H1 (cell line): ENCODE measurements around the gene SPDYC. TPM values are rescaled to one million over a fixed set of nuclear protein-coding genes. Genes with fewer than 3 reads are reported as not detected.

Source experiments
- CTCF ChIA-PET: fragments of 300-600 bp; sonication (Branson Sonifier 250); formaldehyde crosslinking; loops from one replicate; lab custom pipeline; 2021; ENCODE audit not compliant: partially characterized antibody; lab: Charles Lee
- POLR2A ChIA-PET: fragments of 300-600 bp; sonication (Branson Sonifier 250); formaldehyde crosslinking; loops from one replicate; lab custom pipeline; 2021; ENCODE audit warnings: inconsistent platforms; ENCODE audit not compliant: partially characterized antibody; lab: Charles Lee
- DNase-seq, 2 experiments: peaks; one replicate each; pipeline versions ENCODE4 v3.0.0 to v3.0.0-alpha.2; 2010 to 2022; ENCODE audit warnings: low spot score in 2 of 2, low read depth in 1 of 2, mixed read lengths in 1 of 2
- FAIRE-seq: peaks from 2 replicates; lab custom pipeline; 2011; peaks lifted over from hg19 to GRCh38; lab: Jason Lieb, UNC
- H2AFZ ChIP-seq: 2 replicates; pipeline ENCODE4 v1.8.1; 2012; ENCODE audit warnings: low read length, inconsistent platforms
- H2AK5ac ChIP-seq: 2 replicates; pipeline ENCODE4 v1.6.1; 2013; ENCODE audit warnings: low read depth, low read length
- H2BK120ac ChIP-seq: replicated peaks from 2 replicates; pipeline ENCODE3; 2013; ENCODE audit warnings: low read depth, low read length, inconsistent platforms
- H2BK12ac ChIP-seq: 2 replicates; pipeline ENCODE4 v1.6.1; 2013; ENCODE audit warnings: low read depth, low read length
- H2BK15ac ChIP-seq: 2 replicates; pipeline ENCODE4 v1.6.1; 2013; ENCODE audit warnings: low read length
- H2BK20ac ChIP-seq: 2 replicates; pipeline ENCODE4 v1.6.1; 2013; ENCODE audit warnings: low read length
- H2BK5ac ChIP-seq: 2 replicates; pipeline ENCODE4 v1.6.1; 2013; ENCODE audit warnings: low read depth, low read length
- H3K14ac ChIP-seq: 2 replicates; pipeline ENCODE4 v1.6.1; 2013; ENCODE audit warnings: inconsistent platforms; ENCODE audit not compliant: insufficient read length
- H3K18ac ChIP-seq: 2 replicates; pipeline ENCODE4 v1.6.1; 2013; ENCODE audit warnings: low read length; ENCODE audit errors: extremely low read depth
- H3K23ac ChIP-seq: 2 replicates; pipeline ENCODE4 v1.6.1; 2013; ENCODE audit warnings: inconsistent platforms; ENCODE audit not compliant: insufficient read length
- H3K23me2 ChIP-seq: 2 replicates; pipeline ENCODE4 v1.6.1; 2013; ENCODE audit warnings: low read depth, low read length
- H3K27ac ChIP-seq: 2 replicates; pipeline ENCODE4 v1.6.1; 2011; ENCODE audit warnings: low read depth, low read length, inconsistent platforms
- H3K27me3 ChIP-seq, 4 experiments: replicated peaks in 1 of 4; 1 replicate in 1 of 4; 2 replicates in 3 of 4; pipeline versions ENCODE4 v1.6.1 to v1.8.1; 2011 to 2013; ENCODE audit warnings: low read length in 3 of 4, mild to moderate bottlenecking in 3 of 4, inconsistent platforms in 2 of 4, mixed read lengths in 2 of 4, moderate library complexity in 1 of 4; ENCODE audit not compliant: control insufficient read depth in 3 of 4, insufficient read depth in 3 of 4; ENCODE audit errors: extremely low read depth in 1 of 4
- H3K36me3 ChIP-seq, 4 experiments: 2 replicates each; pipeline versions ENCODE4 v1.6.1 to v1.8.1; 2011 to 2013; ENCODE audit warnings: mild to moderate bottlenecking in 4 of 4, low read length in 3 of 4, moderate library complexity in 2 of 4, control low read depth in 1 of 4, inconsistent platforms in 1 of 4; ENCODE audit not compliant: insufficient read depth in 4 of 4, control insufficient read depth in 2 of 4
- H3K4ac ChIP-seq: replicated peaks from 2 replicates; pipeline ENCODE3; 2013; ENCODE audit warnings: low read length, low read depth, mixed read lengths, inconsistent platforms; ENCODE audit not compliant: insufficient read length
- H3K4me1 ChIP-seq, 4 experiments: replicated peaks in 1 of 4; 1 replicate in 1 of 4; 2 replicates in 3 of 4; pipeline versions ENCODE4 v1.6.1 to v1.8.1; 2011 to 2013; ENCODE audit warnings: low read length in 3 of 4, inconsistent platforms in 2 of 4, mixed read lengths in 1 of 4; ENCODE audit not compliant: insufficient read depth in 4 of 4, control insufficient read depth in 3 of 4
- H3K4me2 ChIP-seq, 2 experiments: 2 replicates each; pipeline versions ENCODE4 v1.6.1 to v1.8.1; 2011 to 2013; ENCODE audit warnings: low read depth in 2 of 2, low read length in 2 of 2, control low read depth in 1 of 2, inconsistent platforms in 1 of 2, mild to moderate bottlenecking in 1 of 2; ENCODE audit not compliant: insufficient read depth in 1 of 2
- H3K4me3 ChIP-seq, 4 experiments: fragments of 200-600, 300-600 bp in 1 of 4; sonication (generic), shearing (Covaris generic), sonication (Bioruptor Twin) in 1 of 4; 2 replicates each; pipeline versions ENCODE4 v1.5.1 to v1.8.1; 2011 to 2016; ENCODE audit warnings: low read length in 4 of 4, low read depth in 3 of 4, control low read depth in 2 of 4, inconsistent platforms in 2 of 4, mild to moderate bottlenecking in 2 of 4, mixed read lengths in 1 of 4, moderate library complexity in 1 of 4; ENCODE audit not compliant: insufficient read depth in 2 of 4; ENCODE audit errors: extremely low read depth in 1 of 4
- H3K56ac ChIP-seq: replicated peaks from 2 replicates; pipeline ENCODE3; 2013; ENCODE audit warnings: low read depth, mild to moderate bottlenecking, mixed read lengths, low read length, inconsistent platforms; ENCODE audit not compliant: insufficient read length
- H3K79me1 ChIP-seq: 2 replicates; pipeline ENCODE4 v1.6.1; 2013; ENCODE audit warnings: low read depth, low read length, control low read depth
- H3K79me2 ChIP-seq, 2 experiments: 2 replicates each; pipeline versions ENCODE4 v1.6.1 to v1.8.1; 2012 to 2013; ENCODE audit warnings: low read length in 2 of 2, mild to moderate bottlenecking in 2 of 2, inconsistent platforms in 1 of 2; ENCODE audit not compliant: insufficient read depth in 2 of 2, control insufficient read depth in 1 of 2
- H3K9ac ChIP-seq, 4 experiments: replicated peaks in 1 of 4; 1 replicate in 1 of 4; 2 replicates in 3 of 4; pipeline versions ENCODE4 v1.6.1 to v1.8.1; 2011 to 2013; ENCODE audit warnings: low read depth in 3 of 4, low read length in 3 of 4, control low read depth in 2 of 4, mild to moderate bottlenecking in 2 of 4, moderate library complexity in 2 of 4, inconsistent platforms in 1 of 4; ENCODE audit errors: extremely low read depth in 1 of 4
- H3K9me3 ChIP-seq, 2 experiments: 2 replicates each; pipeline versions ENCODE4 v1.6.1 to v1.8.1; 2012 to 2013; ENCODE audit warnings: mild to moderate bottlenecking in 2 of 2, moderate library complexity in 2 of 2, control low read depth in 1 of 2, inconsistent platforms in 1 of 2, low read depth in 1 of 2, low read length in 1 of 2, mixed read lengths in 1 of 2; ENCODE audit not compliant: insufficient read depth in 2 of 2
- H4K20me1 ChIP-seq, 2 experiments: replicated peaks in 1 of 2; 2 replicates each; pipeline versions ENCODE3 to v1.8.1; 2011 to 2013; ENCODE audit warnings: inconsistent platforms in 2 of 2, low read length in 2 of 2, mild to moderate bottlenecking in 1 of 2; ENCODE audit not compliant: insufficient read depth in 2 of 2, control insufficient read depth in 1 of 2
- H4K5ac ChIP-seq: 2 replicates; pipeline ENCODE4 v1.6.1; 2013; ENCODE audit warnings: low read length, low read depth, mixed read lengths, inconsistent platforms; ENCODE audit not compliant: insufficient read length
- H4K8ac ChIP-seq: 2 replicates; pipeline ENCODE4 v1.8.0; 2013; ENCODE audit warnings: mild to moderate bottlenecking, moderate library complexity, low read length, inconsistent platforms; ENCODE audit not compliant: insufficient read depth; ENCODE audit errors: extremely low read depth
- H4K91ac ChIP-seq: replicated peaks from 2 replicates; pipeline ENCODE3; 2013; ENCODE audit warnings: low read length, mixed read lengths, inconsistent platforms; ENCODE audit not compliant: insufficient read length
- BACH1 ChIP-seq: IDR thresholded peaks from 2 replicates; pipeline ENCODE4 v1.6.1; 2012; ENCODE audit warnings: low read length, improper control_type of control experiment
- CTBP2 ChIP-seq: IDR thresholded peaks from 2 replicates; pipeline ENCODE4 v1.7.0; 2011; ENCODE audit warnings: borderline replicate concordance, mild to moderate bottlenecking, moderate library complexity, mixed read lengths, low read length; ENCODE audit not compliant: insufficient read depth, insufficient read length
- RNF2 ChIP-seq: fragments of 200-900, 300-1000 bp; sonication (generic); IDR thresholded peaks from 2 replicates; pipeline ENCODE4 v1.7.1; 2016; ENCODE audit warnings: borderline replicate concordance, low read depth, mild to moderate bottlenecking, antibody characterized with exemption, low read length; ENCODE audit not compliant: poor library complexity, severe bottlenecking; ENCODE audit errors: missing control alignments
- TCF12 ChIP-seq: IDR thresholded peaks from 2 replicates; pipeline ENCODE4 v1.6.1; 2011; ENCODE audit warnings: low read depth, mild to moderate bottlenecking, low read length
- WGBS, 2 experiments: shearing (Covaris generic) in 1 of 2; methylation state at CpG; one replicate each; pipeline versions ENCODE4 v1.1.6 to v1.1.7; 2013 to 2015; ENCODE audit warnings: low lambda C conversion rate in 2 of 2, mixed read lengths in 2 of 2, inconsistent platforms in 1 of 2, low coverage in 1 of 2, missing lambda C conversion rate in 1 of 2; ENCODE audit not compliant: insufficient replicate concordance in 2 of 2, insufficient coverage in 1 of 2, insufficient read length in 1 of 2; ENCODE audit errors: extremely low coverage in 1 of 2, missing lambda C conversion rate in 1 of 2; 5-methylcytosine and 5-hydroxymethylcytosine counted together
- polyA plus RNA-seq, 7 experiments: library from polyadenylated mRNA; depleted of rRNA in 3 of 7; stranded (reverse) in 5 of 7; unstranded in 2 of 7; fragments of >200 nt in 5 of 7; fragments of 200-250 nt in 2 of 7; gene quantifications; 1 replicate in 5 of 7; 2 replicates in 1 of 7; 4 replicates in 1 of 7; pipeline versions ENCODE4 v1.2.1 to v1.2.3, GENCODE V29; 2011 to 2013; ENCODE audit warnings: missing spikeins in 2 of 7, mixed read lengths in 2 of 7
- total RNA-seq: library from RNA; stranded (reverse); fragmentation: NEBNext Ultra II Directional; extraction: Animal tissue kit (Norgen Biotek cat#: 25700); gene quantifications from 2 replicates; pipeline ENCODE4 v1.2.1, GENCODE V29; 2021
- TF ChIP-seq, protein P1 (sequence below): IDR thresholded peaks from 2 replicates; pipeline ENCODE4 v1.6.1; 2012; ENCODE audit warnings: inconsistent platforms

The SPDYC gene
- total and polyA plus RNA-seq, 2 of the 8 experiments (the other 6 are each of a cell fraction or from before 2014, with no cell fraction given) = 0.15 TPM; not detected in 1

DNA sequence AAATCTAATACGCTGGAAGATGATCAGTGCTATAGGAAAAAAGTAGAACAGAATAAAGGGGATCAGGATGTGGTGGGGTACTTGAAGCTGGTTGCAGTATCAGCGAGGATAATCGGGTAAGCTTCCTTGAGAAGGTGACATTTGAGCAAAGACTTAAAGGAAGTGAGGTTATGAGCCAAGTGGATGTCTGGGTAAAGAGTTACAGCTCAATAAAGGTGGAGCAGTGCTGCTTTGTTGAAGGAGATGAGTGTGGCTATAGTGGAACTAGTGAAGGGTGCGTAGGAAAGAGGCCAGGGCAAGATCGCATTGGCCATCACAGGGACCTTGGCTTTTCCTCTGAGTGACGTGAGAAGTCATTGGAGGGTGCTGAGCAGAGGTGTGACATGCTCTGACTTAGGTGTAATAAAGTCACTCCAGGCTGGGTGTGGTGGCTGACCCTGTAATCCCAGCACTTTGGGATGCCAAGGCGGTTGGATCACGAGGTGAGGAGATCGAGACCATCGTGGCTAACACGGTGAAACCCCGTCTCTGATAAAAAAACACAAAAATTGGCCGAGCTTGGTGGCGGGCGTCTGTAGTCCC is 33.4 kb upstream of the SPDYC start:
- no peak overlapping the region for H4K5ac ChIP-seq
- no peak overlapping the region for H3K14ac ChIP-seq
- no peak overlapping the region for H2AFZ ChIP-seq
- no peak overlapping the region for H3K23ac ChIP-seq
- POLR2A ChIA-PET = interaction anchor here (0.8 to 15.8 kb wide), 8 partner anchors 10 to 374 kb away, joined by 3 to 305 read pairs (median 12); partner anchors contain the start of genes CAPN1, FAU, MRPL49 and NEAT1
- H3K56ac ChIP-seq = no peak overlapping the region
- H3K27me3 ChIP-seq = no peaks in the 10 kb centered on the region
- H3K27ac ChIP-seq = no peak overlapping the region
- peak overlapping the region; percentile 43; the same call in 1 of the 2 replicates for H2AK5ac ChIP-seq
- no peak overlapping the region for H4K8ac ChIP-seq
- H3K9ac ChIP-seq = no peak overlapping the region
- peaks cover 14% of the 10 kb centered on the region for H3K23me2 ChIP-seq
- no peak overlapping the region for H3K4ac ChIP-seq
- FAIRE-seq (no peak), DNase-seq (no peak)
- no peak overlapping the region for H4K91ac ChIP-seq
- 91% methylated on average over 15 of the region's 15 CpGs; no CpG with 5 or more reads in 1 of the 2 experiments for WGBS, 2 experiments
- no peak overlapping the region for H3K4me3 ChIP-seq
- peaks cover 3% of the 10 kb centered on the region; the same call in 1 of the 2 replicates for H3K79me1 ChIP-seq
- no peak overlapping the region; the same call in none of the 2 replicates for H2BK15ac ChIP-seq
- no peak overlapping the region for H3K18ac ChIP-seq
- peaks cover 0 to 8% (median 5%) of the 10 kb centered on the region in 4 experiments; a peak in 5 of 8 replicates for H3K36me3 ChIP-seq
- TF ChIP-seq BACH1 (no peak), CTBP2 (no peak), RNF2 (no peak), TCF12 (no peak)
- TF ChIP-seq, protein P1, sequence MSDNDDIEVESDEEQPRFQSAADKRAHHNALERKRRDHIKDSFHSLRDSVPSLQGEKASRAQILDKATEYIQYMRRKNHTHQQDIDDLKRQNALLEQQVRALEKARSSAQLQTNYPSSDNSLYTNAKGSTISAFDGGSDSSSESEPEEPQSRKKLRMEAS = no peak
- CTCF ChIA-PET = interaction anchor here (0.6 to 3.0 kb wide), 5 partner anchors 8 to 410 kb away, joined by 3 to 14 read pairs (median 4); no protein-coding TSS in a partner anchor
- H3K9me3 ChIP-seq = no peaks in the 10 kb centered on the region; a peak in 1 of 4 replicates
- peaks cover 0 to 15% of the 10 kb centered on the region in 2 experiments; a peak in 1 of 4 replicates for H3K79me2 ChIP-seq
- peaks cover 0 to 6% of the 10 kb centered on the region in 2 experiments for H4K20me1 ChIP-seq
- no peak overlapping the region for H2BK120ac ChIP-seq
- no peak overlapping the region; a peak in 1 of 4 replicates for H3K4me2 ChIP-seq
- no peak overlapping the region for H2BK20ac ChIP-seq
- peaks cover 0 to 13% (median 7%) of the 10 kb centered on the region in 4 experiments; a peak in 6 of 7 replicates for H3K4me1 ChIP-seq
- H2BK12ac ChIP-seq = no peak overlapping the region
- H2BK5ac ChIP-seq = no peak overlapping the region
